Stimulated activated CD4-positive, alpha-beta T cell treated with anti-CD3 and anti-CD28 coated beads, Interleukin-12 subunit alpha, Interleukin-12 subunit beta, amount 100 ng/mL, for 24 hours (primary cell): ENCODE results near the gene FADS2.

Source experiments
- DNase-seq, 2 experiments: peaks; one replicate each; pipeline ENCODE4 v3.0.0-alpha.2; 2020; ENCODE audit warnings: low read depth in 2 of 2

The FADS2 gene

GRCh38 chr11:61820174-61820573 is 7.9 kb upstream of the FADS2 start:
- DNase-seq, result no peak

GRCh38 chr11:61826930-61827570 is 1.1 kb upstream of the FADS2 start:
- DNase-seq, result no peak

- DNase-seq, result no peak
Observed at GRCh38 chr11:61828379-61828628, 204 bp downstream of the FADS2 start.

DNA sequence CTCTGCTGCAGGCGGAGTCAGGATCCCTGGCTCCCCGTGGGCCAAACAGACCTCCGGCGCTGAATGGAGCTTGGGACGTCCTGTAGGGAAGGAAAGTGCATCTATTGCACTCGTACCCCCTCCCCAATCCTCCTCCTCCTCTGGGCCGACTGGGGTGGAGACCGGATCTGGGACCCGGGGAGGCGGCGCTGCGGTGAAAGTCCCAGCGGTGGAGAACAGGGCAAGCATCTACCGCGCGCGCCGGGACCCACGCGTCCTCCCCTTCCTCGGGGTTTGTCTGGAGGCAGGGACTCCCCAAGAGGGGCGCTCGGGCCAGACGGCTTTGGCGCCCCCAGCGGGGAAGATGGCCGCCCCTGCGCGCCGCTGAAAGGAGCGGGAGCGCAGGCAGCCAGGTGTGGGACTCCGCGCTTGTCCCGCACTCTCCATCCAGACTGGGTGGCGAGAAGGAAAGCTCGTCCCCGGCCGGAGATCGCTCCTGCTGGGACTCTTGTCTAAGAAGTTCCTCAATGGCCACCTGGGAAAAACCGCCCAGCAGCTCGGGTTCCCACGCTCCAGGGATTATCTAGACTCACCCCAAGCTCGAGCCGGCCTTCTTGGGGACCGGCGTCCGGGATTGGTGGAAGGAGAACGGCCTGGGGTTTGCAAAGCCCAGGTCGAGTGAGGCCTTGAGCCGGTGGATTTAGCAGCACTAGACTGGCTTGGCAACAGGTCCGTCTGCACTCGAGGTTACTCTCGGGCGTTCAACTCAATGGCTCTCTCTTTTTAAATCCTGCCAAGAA is 718 bp downstream of the FADS2 start:
- no peak for DNase-seq

DNA sequence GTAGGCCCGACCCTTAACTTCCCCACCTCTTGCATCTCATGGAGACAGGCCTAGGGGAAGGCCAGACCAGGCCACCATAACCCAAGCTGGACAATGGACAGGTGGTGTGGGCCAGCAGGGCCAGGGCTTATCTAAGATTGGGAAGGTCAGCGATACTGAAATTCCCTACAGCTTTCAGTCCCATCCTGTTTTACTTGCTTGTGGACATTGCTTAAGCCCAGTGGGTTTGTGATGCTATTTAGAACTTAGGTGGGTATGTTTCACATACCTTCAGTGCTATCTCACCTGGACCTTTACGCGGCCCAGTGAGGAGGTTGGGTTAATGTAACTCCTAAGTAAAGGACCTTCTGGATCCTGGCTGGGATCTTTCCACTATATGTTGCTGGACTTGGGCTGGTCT is 1.7 kb downstream of the FADS2 start:
- no peak for DNase-seq

- no peak for DNase-seq
Observed at GRCh38 chr11:61830237-61831105, 2.4 kb downstream of the FADS2 start.

GRCh38 chr11:61832207-61832606 is 4.1 kb downstream of the FADS2 start:
- DNase-seq, result no peak

GRCh38 chr11:61832754-61833153 is 4.7 kb downstream of the FADS2 start:
- no peak for DNase-seq

DNA sequence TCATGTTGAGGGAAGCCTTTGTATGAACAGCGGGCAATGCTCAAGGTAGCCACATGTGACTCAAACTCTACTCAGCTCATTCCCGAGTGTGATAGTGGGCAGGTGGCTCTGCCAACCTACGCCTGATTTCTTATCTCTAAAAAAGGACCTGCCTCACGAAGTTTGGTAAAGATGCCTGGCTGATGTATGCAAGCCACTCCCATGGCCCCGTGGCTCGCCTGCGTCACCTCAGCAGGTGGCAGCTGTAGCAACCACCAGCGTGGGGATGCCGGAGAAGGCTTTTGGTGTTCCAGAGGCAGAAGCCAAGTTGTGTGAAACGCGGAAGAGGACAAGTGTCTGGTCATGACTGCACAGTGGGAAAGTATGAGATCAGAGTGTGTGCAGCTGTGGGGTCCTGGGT is 5.4 kb downstream of the FADS2 start:
- no peak for DNase-seq

GRCh38 chr11:61833926-61834277 is 5.8 kb downstream of the FADS2 start:
- no peak for DNase-seq

DNA sequence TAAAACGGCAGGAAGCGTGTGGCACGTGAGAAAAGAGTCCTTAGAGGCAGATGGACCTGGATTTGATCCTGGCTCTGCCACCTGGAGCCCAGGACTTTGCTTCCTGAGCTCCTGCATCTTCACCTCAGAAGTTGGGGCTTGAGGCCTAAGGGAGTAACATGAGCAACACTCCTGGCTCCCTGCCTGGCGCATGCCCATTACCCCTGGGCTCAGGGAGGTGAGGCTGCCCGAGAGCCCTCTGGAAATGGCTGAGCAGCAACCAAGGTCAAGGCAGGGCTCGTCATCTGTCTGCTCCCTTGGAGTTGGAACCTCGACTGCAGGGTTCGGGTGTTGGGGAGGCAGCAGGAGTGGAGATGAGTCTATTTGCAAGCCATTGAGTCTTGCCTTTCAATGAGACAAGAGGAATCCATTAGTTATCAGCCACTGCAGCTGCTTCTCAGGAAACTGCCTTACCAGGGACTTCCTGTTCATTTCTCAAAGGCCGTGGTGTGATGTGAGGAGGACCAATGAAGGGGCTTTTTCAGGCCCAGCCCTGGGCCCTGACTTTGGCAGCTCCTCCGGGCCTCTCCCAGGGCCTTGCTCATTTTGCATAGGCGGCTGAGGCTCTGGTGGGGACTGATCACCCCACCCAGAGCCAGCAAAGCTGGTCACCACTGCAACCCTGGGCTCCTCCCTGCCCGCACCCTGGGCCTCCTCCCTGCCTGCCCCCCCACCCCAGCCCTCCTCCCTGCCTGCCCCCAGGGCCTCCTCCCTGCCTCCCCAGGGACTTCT is 6.4 kb downstream of the FADS2 start:
- no peak for DNase-seq

DNA sequence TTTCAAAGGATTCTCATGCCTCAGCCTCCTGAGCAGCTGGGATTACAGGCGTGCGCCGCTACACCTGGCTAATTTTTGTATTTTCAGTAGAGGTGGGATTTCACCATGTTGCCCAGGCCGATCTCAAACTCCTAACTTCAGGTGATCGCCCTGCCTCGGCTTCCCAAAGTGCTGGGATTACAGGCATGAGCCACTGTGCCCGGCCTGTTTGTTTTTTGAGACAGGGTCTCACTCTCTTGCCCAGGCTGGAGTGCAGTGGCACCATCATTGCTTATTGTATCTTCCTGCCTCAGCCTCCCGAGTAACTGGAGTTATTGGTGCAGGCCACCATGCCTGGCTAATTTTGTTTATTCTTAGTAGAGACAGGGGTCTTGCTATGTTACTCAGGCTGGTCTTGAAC is 8.1 kb downstream of the FADS2 start:
- no peak for DNase-seq

DNA sequence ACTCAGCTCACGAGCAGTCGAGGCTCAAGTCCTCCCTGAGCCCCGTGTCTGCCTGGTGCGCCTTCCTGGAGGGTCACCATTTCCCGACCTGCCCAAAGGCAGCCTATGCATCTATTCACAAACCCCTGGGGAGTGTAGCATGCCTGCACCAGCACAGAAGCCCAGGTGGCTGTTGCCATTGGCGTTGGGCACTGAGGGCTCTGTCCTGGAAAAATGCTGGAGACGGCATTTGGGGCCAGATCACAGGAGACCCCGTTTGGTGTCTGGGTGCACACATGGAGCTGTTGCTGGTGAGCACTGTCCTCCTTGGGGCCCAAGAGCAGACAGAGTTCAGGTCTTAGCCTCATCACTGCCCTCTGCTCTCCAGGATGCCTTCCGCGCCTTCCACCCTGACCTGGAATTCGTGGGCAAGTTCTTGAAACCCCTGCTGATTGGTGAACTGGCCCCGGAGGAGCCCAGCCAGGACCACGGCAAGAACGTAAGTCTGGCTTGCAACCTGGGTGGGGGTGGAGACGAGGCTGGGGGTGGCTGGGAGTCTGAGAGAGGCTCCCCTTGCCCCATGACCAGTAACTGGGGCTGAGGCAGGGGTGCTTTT is 9.4 kb downstream of the FADS2 start:
- DNase-seq, result no peak

GRCh38 chr11:61838501-61838900 is 10.4 kb downstream of the FADS2 start:
- no peak for DNase-seq

- DNase-seq, result no peak
Observed at GRCh38 chr11:61838921-61839320, 10.8 kb downstream of the FADS2 start.

GRCh38 chr11:61839742-61840141 is 11.6 kb downstream of the FADS2 start:
- DNase-seq, result no peak

- DNase-seq, result no peak
Observed at GRCh38 chr11:61840371-61840770, 12.3 kb downstream of the FADS2 start.

DNA sequence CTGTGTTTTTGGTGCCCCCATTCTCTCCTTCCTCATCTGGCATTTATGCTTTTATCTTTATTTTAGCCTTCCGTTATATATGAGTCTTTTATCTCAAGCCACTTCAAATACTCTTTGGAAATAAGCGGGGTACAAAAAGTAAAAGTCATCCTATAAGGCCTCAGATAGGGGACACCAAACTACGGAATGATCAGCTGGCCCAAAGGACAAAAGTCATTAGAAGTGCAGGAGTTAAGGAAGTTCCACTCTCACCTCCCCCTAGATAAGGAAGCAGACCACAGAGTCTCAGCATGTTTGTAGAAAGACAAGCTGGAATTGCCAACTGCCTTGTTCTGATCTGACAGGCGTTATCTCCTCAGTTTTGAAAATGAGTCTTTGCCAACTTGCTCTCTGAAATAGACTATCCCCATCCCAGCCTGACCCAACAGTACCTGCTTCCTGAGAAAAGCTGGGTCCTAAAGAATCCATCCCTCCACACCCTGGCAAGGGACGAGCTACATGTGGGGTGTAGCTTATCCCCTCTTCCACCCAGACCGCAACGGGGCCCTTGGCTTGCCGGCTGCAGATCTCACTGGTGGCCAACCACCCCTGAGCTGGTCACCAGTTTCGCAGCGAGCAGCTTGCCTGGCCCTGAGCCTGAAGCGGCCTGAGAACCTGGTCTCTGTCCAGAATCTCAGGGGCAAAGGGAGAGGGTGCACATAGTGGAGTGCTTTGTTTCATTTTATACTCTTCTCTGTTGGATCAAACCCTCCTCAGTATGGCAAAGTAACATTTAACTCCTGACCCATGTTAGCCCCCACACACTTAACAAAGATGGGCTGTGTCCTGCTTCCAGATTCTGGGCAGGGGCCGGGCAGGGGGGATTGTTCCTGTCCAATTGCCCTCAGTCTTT is 13.8 kb downstream of the FADS2 start:
- DNase-seq, result no peak

GRCh38 chr11:61842528-61842820 is 14.4 kb downstream of the FADS2 start:
- DNase-seq, result no peak

DNA sequence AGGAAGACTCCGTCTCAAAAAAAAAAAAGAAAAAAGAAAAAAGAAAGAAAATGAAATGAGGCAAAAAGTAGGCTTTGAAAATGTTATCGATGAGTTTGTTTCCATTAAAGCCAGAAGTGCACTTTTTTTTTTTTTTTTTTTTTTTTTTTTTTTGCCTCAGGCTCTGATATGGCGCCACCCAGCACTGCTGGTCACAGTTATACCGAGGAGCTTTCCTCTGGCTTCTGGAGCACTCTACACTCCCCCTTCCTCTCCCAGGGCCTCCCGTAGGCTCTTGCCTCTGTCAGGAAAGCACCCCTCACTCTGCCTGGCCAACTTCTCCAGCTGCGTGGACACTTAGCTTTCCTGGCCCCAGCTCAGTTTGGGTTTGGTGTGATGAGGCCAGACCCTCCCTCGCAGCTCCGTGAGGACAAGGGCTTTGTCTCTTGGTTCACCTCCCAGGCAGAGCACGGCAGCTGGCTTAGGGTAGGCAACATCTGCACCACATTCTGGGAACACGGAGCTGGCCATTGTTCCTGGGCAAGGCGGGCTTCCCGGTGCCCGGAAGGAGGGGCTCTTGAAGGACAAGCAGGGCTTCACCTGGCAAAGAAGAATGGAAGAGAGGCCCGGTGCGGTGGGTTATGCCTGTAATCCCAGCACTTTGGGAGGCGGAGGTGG is 16.9 kb downstream of the FADS2 start:
- no peak for DNase-seq
